ENCODE measurements around the gene USP40.

- TF ChIP-seq CTCF (conservative IDR thresholded peaks at IDR 0.05 in 1 of 2, IDR thresholded peaks at IDR 0.05 in 1 of 2; ENCODE audit: low read depth in 1 of 2, low read length in 2 of 2) (no peak), EZH2 (IDR thresholded peaks at IDR 0.05; ENCODE audit: low read length, missing control alignments) (no peak)
Measured at GRCh38 chr2:233466991-233467603, 99.5 kb downstream of the USP40 start.
